IPS-18c (cell line): ENCODE results near the gene LARP4B.

Source experiments
- H3K4me3 ChIP-seq: 2 replicates; pipeline ENCODE4 v1.7.0; 2013; ENCODE audit warnings: low read depth, mild to moderate bottlenecking, low read length, moderate library complexity; ENCODE audit not compliant: insufficient read depth
- H3K9me3 ChIP-seq: one replicate; pipeline ENCODE4 v1.6.1; 2013; ENCODE audit warnings: mild to moderate bottlenecking, low read length, moderate library complexity; ENCODE audit not compliant: control insufficient read depth, insufficient read depth

LARP4B gene

DNA sequence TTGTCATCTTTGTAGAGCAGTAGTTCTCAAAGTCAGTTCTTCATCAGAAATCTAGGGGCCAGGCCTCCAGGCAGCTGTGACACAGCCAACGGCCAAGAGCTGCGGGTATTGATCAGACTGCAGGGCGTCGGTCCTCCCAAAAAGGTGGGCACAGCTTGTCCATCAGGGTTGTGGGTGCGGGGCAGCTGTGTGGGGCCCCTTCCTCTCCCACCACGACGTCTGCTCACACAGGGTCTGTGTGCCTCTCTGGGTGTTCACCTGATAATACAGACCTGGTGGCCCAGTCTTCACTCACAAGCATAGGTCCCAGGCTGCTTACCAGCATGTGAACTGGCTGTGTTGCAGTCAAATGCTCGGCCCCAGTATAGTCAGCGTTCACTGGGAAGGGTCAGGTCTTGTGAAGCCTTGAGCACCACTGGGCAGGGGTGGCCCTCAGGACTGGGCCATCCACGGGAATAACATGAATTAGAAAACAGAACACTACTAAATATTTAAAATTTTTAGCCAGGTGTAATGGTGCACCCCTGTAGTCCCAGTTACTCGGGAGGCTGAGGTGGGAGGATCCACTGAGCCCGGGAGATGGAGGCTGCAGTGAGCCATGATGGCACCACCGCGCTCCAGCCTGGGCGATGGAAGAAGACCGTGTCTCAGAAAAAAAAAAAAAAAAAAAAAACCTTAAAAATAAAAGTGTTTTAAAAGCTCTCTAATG, 139.3 kb downstream of the LARP4B start:
- H3K4me3 ChIP-seq: no peak overlapping the region
- H3K9me3 ChIP-seq: peaks cover 6% of the 10 kb centered on the region

DNA sequence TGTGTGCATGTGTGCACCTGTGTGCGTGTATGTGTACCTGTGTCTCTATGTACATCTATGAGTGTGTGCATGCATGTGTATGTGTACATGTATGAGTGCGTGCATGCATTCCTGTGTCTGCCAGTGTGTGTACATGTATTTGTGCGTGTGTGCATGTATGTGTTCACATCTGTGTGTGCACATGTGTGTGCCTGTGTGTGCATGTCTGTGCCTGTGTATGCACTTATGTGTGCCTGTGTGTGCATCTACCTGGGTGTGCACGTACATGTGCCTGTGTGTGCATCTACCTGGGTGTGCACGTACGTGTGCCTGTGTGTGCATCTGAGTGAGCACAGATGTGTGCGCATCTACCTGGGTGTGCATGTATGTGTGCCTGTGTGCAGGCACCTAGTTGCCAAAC, 139.9 kb downstream of the LARP4B start:
- Histone ChIP-seq H3K9me3 (peaks cover 1% of the 10 kb centered on the region), H3K4me3 (no peak overlapping the region)

DNA sequence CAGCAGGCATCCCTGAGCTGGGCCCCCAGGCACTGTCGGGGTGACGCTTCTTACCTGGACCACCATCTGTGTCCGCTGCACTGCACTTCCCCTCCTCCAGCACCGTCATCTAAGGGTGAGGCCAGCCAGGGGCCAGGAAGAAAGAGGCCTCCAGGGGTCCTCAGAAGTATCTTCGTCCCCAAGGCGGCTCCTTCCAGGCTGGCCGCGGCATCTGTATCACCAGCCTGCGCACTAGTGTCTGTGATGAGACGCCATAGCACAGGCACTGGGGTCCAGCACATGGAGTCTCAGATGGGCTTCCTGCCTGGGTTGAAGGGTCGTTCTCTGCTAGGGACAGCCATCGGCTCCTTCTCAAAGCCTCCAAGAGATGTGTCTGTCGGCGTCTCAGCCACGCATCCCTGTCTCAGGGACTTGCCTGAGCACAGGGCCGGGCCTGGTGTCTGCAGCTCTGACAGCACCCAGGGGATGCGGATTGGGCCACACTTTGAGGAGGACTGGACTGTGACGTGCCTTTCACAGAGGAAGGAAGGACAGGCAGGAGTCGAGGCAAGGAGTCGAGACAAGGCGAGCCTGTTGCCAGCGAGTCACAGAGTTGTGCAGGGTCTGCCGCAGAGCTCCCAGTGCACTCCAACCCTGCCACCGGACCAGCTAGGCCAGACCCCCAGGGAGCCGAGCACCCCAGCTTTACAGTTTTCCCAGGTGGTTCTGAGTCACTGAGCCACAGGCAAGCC, 140.5 kb downstream of the LARP4B start:
- no peaks in the 10 kb centered on the region for H3K9me3 ChIP-seq
- H3K4me3 ChIP-seq: no peak overlapping the region

DNA sequence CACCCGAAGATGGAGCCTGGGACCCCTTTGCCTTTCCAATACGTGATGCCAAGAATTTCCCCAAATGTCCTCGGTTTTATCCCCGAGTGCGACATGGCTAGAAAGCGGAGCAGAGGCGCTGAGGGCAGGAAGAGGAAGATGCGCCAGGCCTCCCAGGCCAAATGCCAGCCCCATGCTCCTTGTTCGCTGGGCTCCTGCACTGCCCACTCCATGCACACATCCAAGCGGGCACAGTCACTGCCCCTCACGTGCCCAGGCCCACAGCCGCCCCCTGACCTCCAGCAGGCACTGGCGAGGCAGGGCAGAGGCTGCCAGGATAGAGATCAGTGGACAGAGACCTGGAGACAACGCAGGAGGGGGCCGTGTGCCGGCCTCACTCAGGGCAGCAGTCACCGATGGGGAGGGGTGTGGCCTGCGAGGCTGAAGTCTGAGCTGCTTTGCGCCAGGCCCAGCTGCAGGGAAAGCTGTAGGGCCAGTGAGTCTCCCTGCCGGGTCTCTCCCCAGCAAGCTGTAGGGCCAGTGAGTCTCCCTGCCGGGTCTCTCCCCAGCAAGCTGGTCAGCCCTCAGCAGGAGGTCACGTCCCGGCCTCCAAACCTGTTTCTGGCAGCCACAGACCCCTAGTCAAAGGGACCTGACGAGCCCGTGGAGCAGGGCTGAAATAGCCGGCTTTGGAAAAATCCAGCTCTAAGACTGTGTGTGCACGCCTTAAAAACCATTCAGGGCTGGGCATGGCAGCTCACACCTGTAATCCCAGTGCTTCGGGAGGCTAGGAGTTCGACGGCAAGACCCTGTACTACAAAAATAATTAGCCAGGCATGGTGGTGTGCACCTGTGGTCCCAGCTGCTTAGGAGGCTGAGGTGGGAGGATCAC, 141.4 kb downstream of the LARP4B start:
- Histone ChIP-seq H3K4me3 (no peak overlapping the region), H3K9me3 (no peaks in the 10 kb centered on the region)

GRCh38 chr10:788796-789748, 142.4 kb downstream of the LARP4B start:
- Histone ChIP-seq H3K9me3 (no peaks in the 10 kb centered on the region), H3K4me3 (peak overlapping the region; percentile 25; the same call in 1 of the 2 replicates)

GRCh38 chr10:787933-788651, 143.4 kb downstream of the LARP4B start:
- Histone ChIP-seq H3K9me3 (no peaks in the 10 kb centered on the region), H3K4me3 (no peak overlapping the region)

- Histone ChIP-seq H3K9me3 (no peaks in the 10 kb centered on the region), H3K4me3 (no peak overlapping the region)
Measured at GRCh38 chr10:786633-787474, 144.7 kb downstream of the LARP4B start.

DNA sequence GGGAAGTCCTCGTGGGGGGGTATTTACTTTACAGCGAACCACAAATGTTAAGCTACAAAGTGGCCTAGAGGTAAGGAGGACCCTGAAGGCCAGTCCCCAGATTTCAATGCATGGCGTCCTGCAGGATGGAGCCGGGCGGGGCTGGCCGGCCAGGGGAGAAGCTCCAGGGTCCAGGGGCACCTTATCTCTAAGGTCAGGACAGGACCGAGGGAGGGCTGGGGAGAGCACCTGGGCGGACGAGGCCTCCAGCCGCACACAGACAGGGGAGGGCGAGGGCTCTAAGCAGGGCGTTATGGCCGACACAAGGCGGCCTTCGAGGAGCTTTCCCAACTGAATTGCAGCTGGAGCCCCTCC, 145.7 kb downstream of the LARP4B start:
- no peak overlapping the region for H3K4me3 ChIP-seq
- no peaks in the 10 kb centered on the region for H3K9me3 ChIP-seq

DNA sequence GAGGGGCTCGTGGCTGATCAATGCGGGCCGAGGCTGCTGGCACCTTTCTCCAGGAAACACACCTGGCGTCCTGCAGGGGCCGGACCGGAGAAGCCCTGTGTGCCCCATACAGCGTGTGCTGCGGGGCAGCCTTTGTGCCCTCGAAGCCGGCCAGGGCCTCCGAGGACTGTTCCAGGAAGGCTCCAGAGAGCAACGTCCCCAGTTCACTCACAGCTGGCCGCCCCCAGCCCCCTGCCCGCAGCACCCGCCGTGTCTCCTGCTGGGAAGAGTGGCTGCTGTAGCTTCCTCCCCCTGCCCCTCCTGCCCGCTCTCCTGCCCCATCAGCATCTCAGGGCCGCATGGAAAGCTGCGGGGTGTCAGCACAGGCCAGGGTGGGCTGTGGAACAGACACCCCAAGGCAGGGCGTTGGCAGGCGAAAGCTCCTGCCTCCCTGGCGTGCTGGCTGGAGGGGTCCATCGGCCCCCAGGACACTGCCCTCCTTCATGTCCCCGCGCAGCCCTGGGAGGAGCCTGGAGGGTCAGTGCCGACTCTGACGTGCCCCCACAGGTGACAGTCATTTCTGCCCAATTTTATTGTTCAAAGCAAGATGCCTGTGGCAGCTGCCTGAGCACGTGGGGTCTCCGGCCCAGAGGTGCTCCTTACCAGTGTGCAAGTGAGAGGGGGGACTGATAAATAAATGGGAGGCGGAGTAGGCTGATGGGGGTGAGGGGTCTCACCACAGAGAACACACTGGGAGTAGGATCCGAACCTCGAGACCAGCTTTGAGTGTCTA, 146.2 kb downstream of the LARP4B start:
- no peak overlapping the region; the same call in 1 of the 2 replicates for H3K4me3 ChIP-seq
- no peaks in the 10 kb centered on the region for H3K9me3 ChIP-seq

GRCh38 chr10:784403-785088, 147.0 kb downstream of the LARP4B start:
- no peaks in the 10 kb centered on the region for H3K9me3 ChIP-seq
- peak overlapping the region; percentile 31 for H3K4me3 ChIP-seq

DNA sequence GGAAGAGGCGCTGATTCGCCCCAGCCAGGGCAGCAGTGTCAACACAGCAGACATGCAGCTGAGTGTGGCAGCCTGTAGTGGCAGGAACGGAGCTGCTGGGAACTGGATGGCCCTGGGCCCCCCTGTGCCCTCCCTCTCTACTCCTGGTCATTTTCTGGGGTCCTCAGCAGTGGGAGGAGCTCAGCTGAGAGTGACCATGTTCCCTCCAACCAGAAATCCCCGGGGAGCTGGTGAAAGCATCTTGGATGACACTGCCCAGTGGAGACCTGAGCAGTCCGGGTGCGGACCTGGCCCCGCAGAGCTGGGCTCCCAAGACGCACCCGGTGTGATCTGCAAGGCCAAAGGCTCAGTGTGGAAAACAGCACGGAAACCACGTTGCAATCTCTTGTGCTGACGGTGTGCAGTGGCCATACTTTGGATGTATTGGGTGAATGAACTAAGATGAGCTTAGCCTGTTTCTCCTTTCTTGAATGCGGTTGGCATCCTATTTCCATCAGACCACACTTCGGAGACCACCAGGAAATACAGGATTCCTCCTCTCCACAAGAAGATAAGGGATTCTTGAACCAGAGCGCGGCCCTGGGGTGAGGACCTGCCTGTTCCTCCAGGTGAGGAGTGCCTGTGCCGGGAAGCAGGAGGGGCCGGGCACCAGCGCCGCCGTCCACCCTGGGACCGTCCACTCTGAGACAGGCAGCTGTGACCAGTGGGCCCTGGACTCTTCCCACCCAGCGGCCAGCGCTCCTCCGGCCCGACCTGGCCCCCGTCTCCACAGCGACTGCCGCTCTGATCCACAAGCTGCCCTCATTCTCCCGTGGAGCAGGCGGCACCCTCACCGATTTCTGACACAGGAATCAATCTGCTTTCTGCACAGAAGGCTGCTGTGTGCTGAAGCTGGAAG, 148.5 kb downstream of the LARP4B start:
- H3K9me3 ChIP-seq: no peaks in the 10 kb centered on the region

GRCh38 chr10:780536-781524, 150.7 kb downstream of the LARP4B start:
- Histone ChIP-seq H3K9me3 (no peaks in the 10 kb centered on the region), H3K4me3 (no peak overlapping the region)

More for the DNA sequence above, 148.5 kb downstream of the LARP4B start:
- no peak overlapping the region for H3K4me3 ChIP-seq
